ENCODE results near the gene ACIN1. TPM values are rescaled to one million over a fixed set of nuclear protein-coding genes. Genes with fewer than 3 reads are reported as not detected.

Gene ACIN1
- total and polyA plus RNA-seq, 2 of the 13 experiments (the other 11 are each of a cell fraction or from before 2014, with no cell fraction given), result 165 to 183 TPM

GRCh38 chr14:23040100-23040499 lies 54.8 kb downstream of the ACIN1 start (continued):
- no peak for TF ChIP-seq ZNF724P (CRISPR knock-in tag; IDR thresholded peaks at IDR 0.05; ENCODE audit: borderline replicate concordance)
- TF ChIP-seq ZNF558 (CRISPR knock-in tag; IDR thresholded peaks at IDR 0.05; ENCODE audit: borderline replicate concordance), result 0 out of 2 replicates have a peak, but pooled peaks have one; percentile 42
- no peak for TF ChIP-seq ZBTB2 (CRISPR knock-in tag; IDR thresholded peaks at IDR 0.05; ENCODE audit: low read depth)
- no peak for TF ChIP-seq PAWR (CRISPR knock-in tag; IDR thresholded peaks at IDR 0.05; ENCODE audit: borderline replicate concordance)
- no peak for TF ChIP-seq YEATS2 (CRISPR knock-in tag; IDR thresholded peaks at IDR 0.05; ENCODE audit: borderline replicate concordance)
- no peak for TF ChIP-seq RBAK (CRISPR knock-in tag; IDR thresholded peaks at IDR 0.05)
- TF ChIP-seq NR2F2 (IDR thresholded peaks at IDR 0.05; ENCODE audit: borderline replicate concordance, low read depth), result no peak
- TF ChIP-seq ZNF253 (CRISPR knock-in tag; IDR thresholded peaks at IDR 0.05; ENCODE audit: borderline replicate concordance), result no peak
- TF ChIP-seq ZNF180 (CRISPR knock-in tag; IDR thresholded peaks at IDR 0.05; ENCODE audit: borderline replicate concordance, low read depth), result no peak
- no peak for TF ChIP-seq NBN (conservative IDR thresholded peaks at IDR 0.05)
- no peak for TF ChIP-seq ZFP62 (CRISPR knock-in tag; IDR thresholded peaks at IDR 0.05)
- 0 out of 2 replicates have a peak, but pooled peaks have one; percentile 39 for TF ChIP-seq ZNF431 (CRISPR knock-in tag; IDR thresholded peaks at IDR 0.05; ENCODE audit: borderline replicate concordance, low read depth)
- TF ChIP-seq KLF15 (CRISPR knock-in tag; IDR thresholded peaks at IDR 0.05; ENCODE audit: borderline replicate concordance), result no peak
- no peak for TF ChIP-seq ZNF33B (CRISPR knock-in tag; IDR thresholded peaks at IDR 0.05)
- TF ChIP-seq NCOR1 (IDR thresholded peaks at IDR 0.05; ENCODE audit: borderline replicate concordance, low read length), result no peak
- TF ChIP-seq BRCA1 (CRISPR knock-in tag; IDR thresholded peaks at IDR 0.05), result no peak
- no peak for TF ChIP-seq ZNF230 (CRISPR knock-in tag; IDR thresholded peaks at IDR 0.05)
- no peak for TF ChIP-seq CCDC6 (CRISPR knock-in tag; IDR thresholded peaks at IDR 0.05)
- TF ChIP-seq, protein P1, sequence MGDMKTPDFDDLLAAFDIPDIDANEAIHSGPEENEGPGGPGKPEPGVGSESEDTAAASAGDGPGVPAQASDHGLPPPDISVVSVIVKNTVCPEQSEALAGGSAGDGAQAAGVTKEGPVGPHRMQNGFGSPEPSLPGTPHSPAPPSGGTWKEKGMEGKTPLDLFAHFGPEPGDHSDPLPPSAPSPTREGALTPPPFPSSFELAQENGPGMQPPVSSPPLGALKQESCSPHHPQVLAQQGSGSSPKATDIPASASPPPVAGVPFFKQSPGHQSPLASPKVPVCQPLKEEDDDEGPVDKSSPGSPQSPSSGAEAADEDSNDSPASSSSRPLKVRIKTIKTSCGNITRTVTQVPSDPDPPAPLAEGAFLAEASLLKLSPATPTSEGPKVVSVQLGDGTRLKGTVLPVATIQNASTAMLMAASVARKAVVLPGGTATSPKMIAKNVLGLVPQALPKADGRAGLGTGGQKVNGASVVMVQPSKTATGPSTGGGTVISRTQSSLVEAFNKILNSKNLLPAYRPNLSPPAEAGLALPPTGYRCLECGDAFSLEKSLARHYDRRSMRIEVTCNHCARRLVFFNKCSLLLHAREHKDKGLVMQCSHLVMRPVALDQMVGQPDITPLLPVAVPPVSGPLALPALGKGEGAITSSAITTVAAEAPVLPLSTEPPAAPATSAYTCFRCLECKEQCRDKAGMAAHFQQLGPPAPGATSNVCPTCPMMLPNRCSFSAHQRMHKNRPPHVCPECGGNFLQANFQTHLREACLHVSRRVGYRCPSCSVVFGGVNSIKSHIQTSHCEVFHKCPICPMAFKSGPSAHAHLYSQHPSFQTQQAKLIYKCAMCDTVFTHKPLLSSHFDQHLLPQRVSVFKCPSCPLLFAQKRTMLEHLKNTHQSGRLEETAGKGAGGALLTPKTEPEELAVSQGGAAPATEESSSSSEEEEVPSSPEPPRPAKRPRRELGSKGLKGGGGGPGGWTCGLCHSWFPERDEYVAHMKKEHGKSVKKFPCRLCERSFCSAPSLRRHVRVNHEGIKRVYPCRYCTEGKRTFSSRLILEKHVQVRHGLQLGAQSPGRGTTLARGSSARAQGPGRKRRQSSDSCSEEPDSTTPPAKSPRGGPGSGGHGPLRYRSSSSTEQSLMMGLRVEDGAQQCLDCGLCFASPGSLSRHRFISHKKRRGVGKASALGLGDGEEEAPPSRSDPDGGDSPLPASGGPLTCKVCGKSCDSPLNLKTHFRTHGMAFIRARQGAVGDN (CRISPR knock-in tag; IDR thresholded peaks at IDR 0.05), result no peak
- TF ChIP-seq RORA (CRISPR knock-in tag; IDR thresholded peaks at IDR 0.05), result 0 out of 2 replicates have a peak, but pooled peaks have one; percentile 52
- no peak for TF ChIP-seq ZNF713 (CRISPR knock-in tag; IDR thresholded peaks at IDR 0.05)
- no peak for TF ChIP-seq ZBTB21 (CRISPR knock-in tag; IDR thresholded peaks at IDR 0.05)
- TF ChIP-seq ZNF143 (CRISPR knock-in tag; IDR thresholded peaks at IDR 0.05), result no peak
- TF ChIP-seq MTF1 (CRISPR knock-in tag; IDR thresholded peaks at IDR 0.05), result no peak

All from HepG2 (cell line).